Measurements from ENCODE around the gene SMPD3. TPM values are rescaled to one million over a fixed set of nuclear protein-coding genes. Genes with fewer than 3 reads are reported as not detected.

Gene SMPD3
- total and polyA plus RNA-seq, 2 of the 4 experiments (the other 2 are of a cell fraction), result not detected

GRCh38 chr16:68393333-68393732 is 55.0 kb downstream of the SMPD3 start:
- no peak overlapping the region for H2BK5ac ChIP-seq (ENCODE audit: low read depth, low read length, poor library complexity, severe bottlenecking)
- H3K9ac ChIP-seq (ENCODE audit: low read depth, low read length), result no peak overlapping the region
- no peak overlapping the region for H2BK15ac ChIP-seq (ENCODE audit: low read depth, low read length)
- H3K9me1 ChIP-seq (ENCODE audit: insufficient read depth, low read length), result no peaks in the 10 kb centered on the region
- H3K14ac ChIP-seq (replicated peaks; ENCODE audit: low read depth, low read length), result no peak overlapping the region
- no peak overlapping the region for H3K4me2 ChIP-seq (ENCODE audit: low read depth, low read length)
- no peak overlapping the region for H3K56ac ChIP-seq (ENCODE audit: extremely low read depth, insufficient read depth, low read length)
- ATAC-seq (ENCODE audit: low read depth), result no peak
- no peak overlapping the region for H2BK20ac ChIP-seq (ENCODE audit: low read depth, low read length)
- H4K5ac ChIP-seq (ENCODE audit: low read depth, low read length), result no peak overlapping the region
- intact Hi-C loops (cut with micrococcal nuclease), result no loop called here
- H4K8ac ChIP-seq (ENCODE audit: low read depth in 2 of 2, low read length in 2 of 2), result no peak overlapping the region
- H3K4ac ChIP-seq (ENCODE audit: low read depth, low read length), result no peak overlapping the region
- H3K4me3 ChIP-seq (ENCODE audit: insufficient read depth, low read depth, low read length), result no peak overlapping the region
- H4K20me1 ChIP-seq (ENCODE audit: insufficient read depth, low read length), result peaks cover 4% of the 10 kb centered on the region; the same call in 1 of the 2 replicates
- H2AK5ac ChIP-seq (ENCODE audit: low read depth, low read length), result no peak overlapping the region
- H3K18ac ChIP-seq (ENCODE audit: low read depth, low read length), result no peak overlapping the region
- in situ Hi-C loops (cut with MboI; ENCODE audit: low sequenced_read_pairs), result no loop called here
- dilution Hi-C loops (cut with HindIII; ENCODE audit: low sequenced_read_pairs, unreplicated experiment), result no loop called here
- H3K23ac ChIP-seq (ENCODE audit: low read depth, low read length), result no peak overlapping the region
- H4K91ac ChIP-seq (ENCODE audit: insufficient read depth, low read depth, low read length), result no peak overlapping the region
- no peaks in the 10 kb centered on the region for H3K36me3 ChIP-seq (ENCODE audit: control insufficient read depth, insufficient read depth, low read length)
- ChIA-PET POLR2A (ENCODE audit: unreplicated experiment) (no interaction called here), CTCF (interaction anchor here (1.4 kb wide), 1 partner anchor 128 kb away, joined by 3 read pairs; no protein-coding TSS in a partner anchor)
- H3K27ac ChIP-seq (ENCODE audit: insufficient read depth, low read length), result no peak overlapping the region
- no peak overlapping the region for H2AFZ ChIP-seq (replicated peaks; ENCODE audit: low read length, poor library complexity)
- H3K4me1 ChIP-seq (ENCODE audit: control insufficient read depth, insufficient read depth, low read length), result no peaks in the 10 kb centered on the region
- TF ChIP-seq CTCF (conservative IDR thresholded peaks at IDR 0.05; ENCODE audit: low read depth, low read length) (no peak), CHD1 (IDR thresholded peaks at IDR 0.05; ENCODE audit: low read depth, low read length) (no peak), BHLHE40 (IDR thresholded peaks at IDR 0.05; ENCODE audit: low read depth, low read length) (no peak), MAZ (IDR thresholded peaks at IDR 0.05; ENCODE audit: borderline replicate concordance, low read depth, low read length) (no peak), CEBPB (IDR thresholded peaks at IDR 0.05; ENCODE audit: low read depth, low read length) (no peak), SMC3 (IDR thresholded peaks at IDR 0.05; ENCODE audit: low read depth, low read length) (no peak), NFE2L2 (IDR thresholded peaks at IDR 0.05; ENCODE audit: low read depth, low read length) (no peak), USF2 (IDR thresholded peaks at IDR 0.05; ENCODE audit: low read depth, low read length) (no peak), MXI1 (IDR thresholded peaks at IDR 0.05; ENCODE audit: borderline replicate concordance, low read depth, low read length) (no peak), FOS (IDR thresholded peaks at IDR 0.05; ENCODE audit: low read depth, low read length) (no peak), RFX5 (IDR thresholded peaks at IDR 0.05; ENCODE audit: low read depth, low read length) (no peak), RAD21 (IDR thresholded peaks at IDR 0.05; ENCODE audit: low read length) (no peak), RCOR1 (IDR thresholded peaks at IDR 0.05; ENCODE audit: insufficient replicate concordance, low read length) (no peak), POLR2A (IDR thresholded peaks at IDR 0.05; ENCODE audit: low read depth, low read length) (no peak), ELK1 (IDR thresholded peaks at IDR 0.05; ENCODE audit: borderline replicate concordance, low read depth, low read length) (no peak), MAFK (IDR thresholded peaks at IDR 0.05; ENCODE audit: low read depth, low read length) (no peak)
- H2AK9ac ChIP-seq (replicated peaks; ENCODE audit: low read depth, low read length, poor library complexity), result no peak overlapping the region
- peaks cover 30% of the 10 kb centered on the region for H3K27me3 ChIP-seq (ENCODE audit: control insufficient read depth, insufficient read depth, low read length)
- BruUV-seq (replicated peaks), result no TSS peak
- no peaks in the 10 kb centered on the region for H3K79me1 ChIP-seq (ENCODE audit: low read depth in 1 of 2, low read length in 2 of 2)
- no peak for DNase-seq
- H3K9me3 ChIP-seq (ENCODE audit: control insufficient read depth, insufficient read depth, low read length), result no peaks in the 10 kb centered on the region
- WGBS, 2 experiments (ENCODE audit: extremely low coverage in 2 of 2, insufficient read length in 1 of 2), result 50% methylated on average over 2 of the region's 3 CpGs; no CpG with 5 or more reads in 1 of the 2 experiments
- H2BK120ac ChIP-seq (ENCODE audit: low read depth, low read length), result no peak overlapping the region

Measured in IMR-90 (cell line).